ENCODE results near the gene CENPF. TPM values are rescaled to one million over a fixed set of nuclear protein-coding genes. Genes with fewer than 3 reads are reported as not detected.

The CENPF gene
- total and polyA plus RNA-seq, 9 of the 15 experiments (the other 6 are each of a cell fraction or from before 2014, with no cell fraction given): 50.6 to 180 (median 98.3) TPM

- FAIRE-seq: no peak
- CTCF ChIA-PET (ENCODE audit: low intra/inter-chr PET ratio): no interaction called here
- no TSS peak for BruUV-seq (replicated peaks)
- Histone ChIP-seq H3K27ac (ENCODE audit: extremely low read depth, low read depth, low read length) (no peak overlapping the region), H3K79me2 (ENCODE audit: control insufficient read depth, insufficient read depth, low read length) (no peaks in the 10 kb centered on the region), H3K9me3 (replicated peaks; ENCODE audit: control insufficient read depth, insufficient read depth, low read depth, low read length) (no peaks in the 10 kb centered on the region), H3K9ac (ENCODE audit: insufficient read depth in 1 of 2, low read depth in 2 of 2, low read length in 2 of 2) (no peak overlapping the region), H3K4me2 (ENCODE audit: insufficient read depth, low read length) (no peak overlapping the region), H3K27me3 (ENCODE audit: control insufficient read depth in 2 of 2, insufficient read depth in 2 of 2, low read length in 2 of 2) (no peaks in the 10 kb centered on the region), H3K36me3 (ENCODE audit: control insufficient read depth, insufficient read depth, low read length) (no peaks in the 10 kb centered on the region), H3K4me1 (replicated peaks in 1 of 2; ENCODE audit: control insufficient read depth in 2 of 2, insufficient read depth in 2 of 2, low read length in 2 of 2) (no peaks in the 10 kb centered on the region), H4K20me1 (replicated peaks; ENCODE audit: control insufficient read depth, insufficient read depth, low read length) (no peaks in the 10 kb centered on the region), H2AFZ (ENCODE audit: low read depth, low read length) (no peak overlapping the region), H3K9me1 (ENCODE audit: control insufficient read depth, insufficient read depth, low read length) (no peaks in the 10 kb centered on the region), H3K4me3 (no peak overlapping the region)
- intact Hi-C loops (cut with micrococcal nuclease): no loop called here
- WGBS (ENCODE audit: insufficient coverage, low coverage, missing lambda C conversion rate): 0% methylated on average over 1 of the region's 1 CpG
- no peak for DNase-seq (ENCODE audit: extremely low read depth in 1 of 4, low spot score in 3 of 4)
- ATAC-seq: no peak
- POLR2A ChIA-PET: no interaction called here
- TF ChIP-seq ZNF79 (CRISPR knock-in tag; IDR thresholded peaks at IDR 0.05; ENCODE audit: low read depth) (no peak), FOSL1 (tag; conservative IDR thresholded peaks at IDR 0.05) (no peak), SIN3B (IDR thresholded peaks at IDR 0.05; ENCODE audit: low read depth) (no peak), RBM15 (IDR thresholded peaks at IDR 0.05; ENCODE audit: insufficient read depth, low read length) (no peak), CREB1 (IDR thresholded peaks at IDR 0.05) (no peak), CREB1 (CRISPR knock-in tag; IDR thresholded peaks at IDR 0.05) (no peak), ZNF644 (tag; IDR thresholded peaks at IDR 0.05; ENCODE audit: low read depth) (no peak), HDAC6 (IDR thresholded peaks at IDR 0.05; ENCODE audit: low read depth, low read length) (no peak), GATAD2B (IDR thresholded peaks at IDR 0.05; ENCODE audit: borderline replicate concordance) (no peak), CBX8 (IDR thresholded peaks at IDR 0.05; ENCODE audit: borderline replicate concordance, extremely low read depth, low read depth, low read length, poor library complexity, severe bottlenecking) (no peak), MAFF (IDR thresholded peaks at IDR 0.05; ENCODE audit: low read length) (no peak), TGIF2 (CRISPR knock-in tag; IDR thresholded peaks at IDR 0.05) (no peak), RCOR1 (IDR thresholded peaks at IDR 0.05; ENCODE audit: borderline replicate concordance in 1 of 2, low read depth in 2 of 2, low read length in 2 of 2) (no peak), E4F1 (CRISPR knock-in tag; IDR thresholded peaks at IDR 0.05; ENCODE audit: borderline replicate concordance) (no peak), ZNF589 (CRISPR knock-in tag; IDR thresholded peaks at IDR 0.05; ENCODE audit: low read depth) (no peak), ZBTB7A (IDR thresholded peaks at IDR 0.05; ENCODE audit: borderline replicate concordance, control insufficient read depth, low read depth, low read length) (no peak), BRCA1 (IDR thresholded peaks at IDR 0.05) (no peak), BRCA1 (CRISPR knock-in tag; IDR thresholded peaks at IDR 0.05) (no peak), NKRF (IDR thresholded peaks at IDR 0.05; ENCODE audit: borderline replicate concordance) (no peak)
- in situ Hi-C loops (cut with MboI): no loop called here
Measured at GRCh38 chr1:214708321-214708955, 105.4 kb downstream of the CENPF start.
